Breast epithelium (tissue), 3 donors: ENCODE measurements around the gene SPTB.

Experiments
- POLR2A ChIP-seq: fragments of 450-650 bp; IDR thresholded peaks from one replicate; pipeline ENCODE4 v1.6.1; 2016; ENCODE audit warnings: antibody characterized with exemption, mild to moderate bottlenecking, moderate library complexity
- POLR2AphosphoS5 ChIP-seq, 3 donors: sonication (generic); formaldehyde crosslinking; IDR thresholded peaks; one replicate each; pipeline ENCODE4 v1.6.1; 2017; ENCODE audit warnings: antibody characterized with exemption in 3 of 3
- TF ChIP-seq, protein P1 (sequence below), 3 donors: fragments of 450-650 bp; IDR thresholded peaks; one replicate each; pipeline ENCODE4 v1.5.1; 2016 to 2017; ENCODE audit warnings: antibody characterized with exemption in 3 of 3, mild to moderate bottlenecking in 3 of 3, moderate library complexity in 3 of 3

DNA sequence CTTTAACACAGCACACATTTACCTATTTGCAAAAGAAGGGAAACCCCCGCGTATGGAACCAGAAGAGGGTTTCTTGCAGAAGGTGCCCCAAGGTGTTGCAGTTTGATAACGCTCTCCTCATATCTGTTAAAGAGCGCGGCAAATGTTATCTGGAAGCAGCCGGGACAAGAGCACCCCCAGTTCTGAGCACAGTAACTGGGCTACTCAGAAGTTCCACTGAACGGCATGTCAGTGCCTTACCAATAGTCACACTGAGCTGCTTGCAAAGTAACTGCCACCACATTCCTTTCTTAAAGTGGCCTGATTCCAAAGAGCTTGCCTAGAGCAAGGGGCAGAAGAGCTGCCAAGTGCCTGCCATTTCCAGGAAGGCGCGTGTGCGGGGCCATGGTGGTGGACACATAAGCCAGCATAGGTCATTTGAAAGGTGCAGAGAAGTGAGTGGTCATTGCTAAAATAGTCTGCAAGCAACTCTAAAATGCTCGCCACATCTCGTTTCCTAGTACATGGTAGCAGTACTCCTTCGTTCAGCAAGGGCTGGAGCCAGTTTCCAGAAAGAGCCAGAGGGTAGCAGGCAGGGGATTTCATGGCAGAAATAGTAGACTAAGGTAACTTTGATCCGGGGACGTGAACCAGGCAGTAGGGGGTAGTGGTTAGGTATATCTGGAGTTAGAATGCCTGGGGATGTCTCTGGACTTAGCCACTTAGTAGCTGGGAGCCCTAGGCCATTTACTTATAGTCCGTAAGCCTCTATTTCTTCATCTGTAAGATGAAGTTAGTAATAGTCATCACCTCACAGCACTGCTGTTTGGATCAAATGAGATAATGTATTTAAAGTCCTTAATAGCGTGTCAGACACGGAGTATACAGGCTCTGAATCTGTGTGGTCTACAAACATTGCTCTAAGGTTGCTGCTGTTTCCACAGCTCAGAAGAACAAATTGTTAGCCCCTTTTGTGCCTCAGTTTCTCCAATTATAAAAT is 37.6 kb downstream of the SPTB start:
- TF ChIP-seq, protein P1, sequence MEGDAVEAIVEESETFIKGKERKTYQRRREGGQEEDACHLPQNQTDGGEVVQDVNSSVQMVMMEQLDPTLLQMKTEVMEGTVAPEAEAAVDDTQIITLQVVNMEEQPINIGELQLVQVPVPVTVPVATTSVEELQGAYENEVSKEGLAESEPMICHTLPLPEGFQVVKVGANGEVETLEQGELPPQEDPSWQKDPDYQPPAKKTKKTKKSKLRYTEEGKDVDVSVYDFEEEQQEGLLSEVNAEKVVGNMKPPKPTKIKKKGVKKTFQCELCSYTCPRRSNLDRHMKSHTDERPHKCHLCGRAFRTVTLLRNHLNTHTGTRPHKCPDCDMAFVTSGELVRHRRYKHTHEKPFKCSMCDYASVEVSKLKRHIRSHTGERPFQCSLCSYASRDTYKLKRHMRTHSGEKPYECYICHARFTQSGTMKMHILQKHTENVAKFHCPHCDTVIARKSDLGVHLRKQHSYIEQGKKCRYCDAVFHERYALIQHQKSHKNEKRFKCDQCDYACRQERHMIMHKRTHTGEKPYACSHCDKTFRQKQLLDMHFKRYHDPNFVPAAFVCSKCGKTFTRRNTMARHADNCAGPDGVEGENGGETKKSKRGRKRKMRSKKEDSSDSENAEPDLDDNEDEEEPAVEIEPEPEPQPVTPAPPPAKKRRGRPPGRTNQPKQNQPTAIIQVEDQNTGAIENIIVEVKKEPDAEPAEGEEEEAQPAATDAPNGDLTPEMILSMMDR (IDR thresholded peaks at IDR 0.05) = no peak
- TF ChIP-seq POLR2AphosphoS5 (IDR thresholded peaks at IDR 0.05) (peak in 1 of 3 donors; percentile 36), POLR2A (no peak)
